ENCODE data around the gene SLC19A2. TPM values are rescaled to one million over a fixed set of nuclear protein-coding genes. Genes with fewer than 3 reads are reported as not detected.

The SLC19A2 gene
- total and polyA plus RNA-seq, 7 donors, result 1.2 to 31.3 (median 21.0) TPM

- no peaks in the 10 kb centered on the region for H3K9me3 ChIP-seq
- 11 to 45% methylated on average over 2 of the region's 2 CpGs for WGBS, 2 donors
- DNase-seq, result no peak
- no peaks in the 10 kb centered on the region for H3K36me3 ChIP-seq
- TF ChIP-seq POLR2AphosphoS5 (IDR thresholded peaks at IDR 0.05) (no peak), CTCF (IDR thresholded peaks at IDR 0.05) (no peak), POLR2A (IDR thresholded peaks at IDR 0.05) (no peak), EP300 (IDR thresholded peaks at IDR 0.05) (no peak)
- intact Hi-C loops (cut with DNase I), result no loop called here
- no peak overlapping the region for H3K4me3 ChIP-seq
- no peak overlapping the region for H3K27ac ChIP-seq
- no peaks in the 10 kb centered on the region for H3K27me3 ChIP-seq
- H3K4me1 ChIP-seq, result peaks cover 0 to 15% (median 7%) of the 10 kb centered on the region in 4 donors
Measured at GRCh38 chr1:169514566-169515270, 29.0 kb upstream of the SLC19A2 start.

GRCh38 chr1:169513208-169513607 lies 27.5 kb upstream of the SLC19A2 start:
- H3K27me3 ChIP-seq, result no peaks in the 10 kb centered on the region
- H3K9me3 ChIP-seq, result no peaks in the 10 kb centered on the region
- no peaks in the 10 kb centered on the region for H3K36me3 ChIP-seq
- no peak overlapping the region for H3K4me3 ChIP-seq
- DNase-seq, result no peak
- H3K4me1 ChIP-seq, result peaks cover 0 to 20% (median 11%) of the 10 kb centered on the region in 4 donors
- intact Hi-C loops (cut with DNase I), result no loop called here
- H3K27ac ChIP-seq, result peak overlapping the region in 3 of 4 donors; percentile 1 to 68 (median 63)
- TF ChIP-seq POLR2AphosphoS5 (IDR thresholded peaks at IDR 0.05) (peak; percentile 11 to 45 (median 39)), POLR2A (IDR thresholded peaks at IDR 0.05) (no peak)

DNA sequence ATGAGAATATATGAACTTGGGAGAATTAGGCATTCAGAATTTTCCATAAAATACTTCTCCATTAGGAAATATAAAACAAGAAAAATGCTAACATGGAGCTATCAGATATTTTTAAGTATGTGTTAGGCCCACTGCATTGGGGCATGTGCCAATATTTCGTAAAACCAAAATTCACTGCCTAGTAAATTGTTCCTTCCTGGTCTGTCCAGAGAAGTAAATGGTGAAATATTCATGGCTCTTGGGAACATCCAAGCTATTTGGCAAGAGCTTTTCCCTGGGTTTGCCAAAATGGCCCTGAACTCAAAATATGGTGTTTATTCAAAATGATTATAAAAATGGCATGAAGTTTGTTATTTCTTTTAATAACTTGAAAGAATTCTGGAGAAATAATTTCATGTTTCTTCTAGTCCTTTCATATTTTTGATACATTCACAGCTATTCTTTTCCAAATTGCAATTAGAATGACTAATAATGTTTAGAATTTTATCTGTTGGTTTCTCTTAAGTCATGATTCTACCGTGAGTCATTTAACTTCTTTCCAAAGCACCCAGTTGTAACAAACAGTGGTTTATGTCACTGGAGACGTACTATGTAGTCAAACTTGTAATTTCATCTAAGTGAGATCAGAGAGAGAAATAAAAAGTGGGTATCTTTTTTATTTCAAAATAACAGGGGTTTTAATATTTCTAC lies 25.7 kb upstream of the SLC19A2 start:
- Histone ChIP-seq H3K4me1 (peaks cover 0 to 20% (median 12%) of the 10 kb centered on the region in 4 donors), H3K27me3 (no peaks in the 10 kb centered on the region), H3K4me3 (no peak overlapping the region), H3K36me3 (no peaks in the 10 kb centered on the region), H3K9me3 (no peaks in the 10 kb centered on the region), H3K27ac (peak overlapping the region; percentile 54 to 68 (median 65))
- WGBS, 2 donors, result 78 to 81% methylated on average over 3 of the region's 3 CpGs
- intact Hi-C loops (cut with DNase I), result loop anchor here (2.0 kb wide), 1 partner anchor 25 kb away; no protein-coding TSS in a partner anchor
- TF ChIP-seq EP300 (IDR thresholded peaks at IDR 0.05) (peak in 1 of 4 donors; percentile 23), CTCF (IDR thresholded peaks at IDR 0.05) (no peak), POLR2AphosphoS5 (IDR thresholded peaks at IDR 0.05) (peak in 3 of 4 donors; percentile 53 to 71 (median 54))
- DNase-seq, result peak; percentile 80

DNA sequence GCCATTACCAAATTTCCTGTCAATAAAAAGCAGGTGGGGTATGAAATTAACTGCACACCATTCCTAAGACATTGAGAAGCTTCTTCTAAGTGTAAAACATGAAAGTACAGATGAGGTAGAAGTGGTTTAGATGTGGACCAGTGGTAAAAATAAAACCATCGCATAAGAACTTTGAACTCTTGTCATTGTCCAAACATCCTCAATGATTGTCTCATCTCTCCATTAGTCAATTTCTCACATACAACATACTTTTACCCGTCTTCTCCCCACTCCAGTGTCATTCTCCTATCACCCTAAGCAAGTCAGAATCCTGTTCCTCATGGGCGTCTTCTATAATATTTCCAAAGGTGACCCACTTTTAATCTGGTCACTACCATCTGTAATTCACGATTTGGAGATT lies 24.3 kb upstream of the SLC19A2 start:
- WGBS, 2 donors, result 79 to 86% methylated on average over 4 of the region's 4 CpGs
- Histone ChIP-seq H3K4me1 (peaks cover 0 to 20% (median 12%) of the 10 kb centered on the region in 4 donors), H3K27me3 (no peaks in the 10 kb centered on the region), H3K9me3 (no peaks in the 10 kb centered on the region), H3K4me3 (no peak overlapping the region), H3K36me3 (no peaks in the 10 kb centered on the region), H3K27ac (peak overlapping the region in 1 of 4 donors; percentile 68)
- intact Hi-C loops (cut with DNase I), result loop anchor here (2.0 kb wide), 1 partner anchor 23 kb away; no protein-coding TSS in a partner anchor
- no peak for TF ChIP-seq EP300 (IDR thresholded peaks at IDR 0.05)
- no peak for TF ChIP-seq POLR2A (IDR thresholded peaks at IDR 0.05)
- TF ChIP-seq POLR2AphosphoS5 (IDR thresholded peaks at IDR 0.05), result no peak
- TF ChIP-seq CTCF (IDR thresholded peaks at IDR 0.05), result no peak
- no peak for DNase-seq

- Histone ChIP-seq H3K27me3 (no peaks in the 10 kb centered on the region), H3K4me1 (peaks cover 0 to 20% (median 12%) of the 10 kb centered on the region in 4 donors), H3K36me3 (no peaks in the 10 kb centered on the region), H3K9me3 (no peaks in the 10 kb centered on the region), H3K4me3 (no peak overlapping the region), H3K27ac (peak overlapping the region in 1 of 4 donors; percentile 15)
- TF ChIP-seq POLR2AphosphoS5 (IDR thresholded peaks at IDR 0.05), result no peak
- TF ChIP-seq CTCF (IDR thresholded peaks at IDR 0.05), result no peak
- TF ChIP-seq EP300 (IDR thresholded peaks at IDR 0.05), result no peak
- no peak for TF ChIP-seq POLR2A (IDR thresholded peaks at IDR 0.05)
- intact Hi-C loops (cut with DNase I), result no loop called here
- WGBS, 2 donors, result 92 to 98% methylated on average over 1 of the region's 1 CpG
- no peak for DNase-seq
Measured at GRCh38 chr1:169509354-169509753, 23.6 kb upstream of the SLC19A2 start.
